ENCODE data around the gene PGLYRP1.

Gene PGLYRP1

DNA sequence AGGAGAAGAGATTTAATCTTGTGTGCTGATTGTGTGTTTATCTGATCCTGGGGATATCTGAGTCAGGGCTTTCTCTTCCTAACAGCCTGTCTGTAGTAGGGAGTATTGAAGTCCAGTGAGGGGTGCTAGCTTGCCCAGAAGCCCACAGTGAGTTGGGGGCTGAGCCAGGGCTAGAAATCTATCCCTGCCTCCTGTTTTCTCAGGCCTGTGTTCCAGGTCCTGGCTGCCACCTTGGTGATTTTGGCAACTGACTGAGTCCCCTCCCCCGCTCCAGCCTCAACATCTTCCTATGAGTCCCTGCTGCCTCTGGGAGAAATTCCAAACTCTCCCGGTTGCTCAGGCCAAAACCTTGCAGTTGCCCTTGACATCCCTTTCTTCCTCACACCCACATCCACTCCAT, 41.5 kb downstream of the PGLYRP1 start:
- H3K27me3 ChIP-seq (ENCODE audit: insufficient read depth, poor library complexity, severe bottlenecking), result no peaks in the 10 kb centered on the region
- no peak for ATAC-seq (ENCODE audit: low read depth)
- TF ChIP-seq CTCF (IDR thresholded peaks at IDR 0.05; ENCODE audit: poor library complexity, severe bottlenecking), result no peak

DNA sequence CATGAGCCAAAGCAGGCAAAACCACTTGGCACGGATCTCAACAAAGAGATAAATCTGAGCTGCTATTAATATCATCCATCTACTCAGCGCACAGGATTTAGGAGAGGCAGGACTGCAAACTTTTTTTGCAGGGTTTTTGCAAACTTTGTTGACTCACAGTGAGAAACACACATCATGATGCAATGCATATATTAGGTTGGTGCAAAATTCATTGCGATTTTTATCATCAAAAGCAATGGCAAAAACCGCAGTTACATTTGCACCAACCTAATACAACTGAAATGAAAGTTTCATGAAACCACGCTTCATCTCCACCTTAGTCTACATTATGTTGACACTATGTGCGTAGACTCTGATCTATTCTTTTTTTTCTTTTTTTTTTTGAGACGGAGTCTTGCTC, 44.7 kb downstream of the PGLYRP1 start:
- H3K27ac ChIP-seq (ENCODE audit: poor library complexity, severe bottlenecking), result no peak overlapping the region
- no peaks in the 10 kb centered on the region for H3K36me3 ChIP-seq (ENCODE audit: low read depth)
- no peaks in the 10 kb centered on the region for H3K9me3 ChIP-seq (ENCODE audit: severe bottlenecking)
- H3K4me1 ChIP-seq (ENCODE audit: insufficient read depth, poor library complexity, severe bottlenecking), result no peaks in the 10 kb centered on the region
- ATAC-seq (ENCODE audit: low read depth) (no peak), DNase-seq (ENCODE audit: low spot score) (no peak)
- H3K27me3 ChIP-seq (ENCODE audit: insufficient read depth, poor library complexity, severe bottlenecking), result peaks cover 5% of the 10 kb centered on the region
- no peak overlapping the region for H3K4me3 ChIP-seq (ENCODE audit: severe bottlenecking)
- TF ChIP-seq CTCF (IDR thresholded peaks at IDR 0.05; ENCODE audit: poor library complexity, severe bottlenecking), result no peak

More for the DNA sequence above, 41.5 kb downstream of the PGLYRP1 start:
- Histone ChIP-seq H3K4me1 (ENCODE audit: insufficient read depth, poor library complexity, severe bottlenecking) (no peaks in the 10 kb centered on the region), H3K9me3 (ENCODE audit: severe bottlenecking) (no peaks in the 10 kb centered on the region), H3K36me3 (ENCODE audit: low read depth) (no peaks in the 10 kb centered on the region), H3K4me3 (ENCODE audit: severe bottlenecking) (no peak overlapping the region), H3K27ac (ENCODE audit: poor library complexity, severe bottlenecking) (no peak overlapping the region)
- DNase-seq (ENCODE audit: low spot score), result no peak

DNA sequence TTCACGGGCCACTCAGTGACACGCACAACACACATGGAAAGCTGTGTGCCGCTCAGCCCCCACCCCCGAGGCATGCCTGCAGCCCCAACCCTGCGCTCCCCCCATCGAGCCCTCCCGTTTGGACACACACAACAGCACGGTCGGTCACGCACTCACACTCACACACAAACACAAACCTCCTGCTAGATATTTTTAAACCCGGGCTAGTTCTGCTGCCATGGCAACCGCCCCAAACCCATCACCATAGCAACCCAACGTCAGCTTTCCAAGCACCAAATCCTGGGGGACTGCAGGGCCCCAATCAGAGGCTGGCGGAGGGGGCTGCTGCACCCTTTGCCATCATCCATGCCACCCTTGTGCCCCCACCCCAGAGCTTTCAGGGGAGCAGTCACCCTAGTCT, 46.7 kb downstream of the PGLYRP1 start:
- ATAC-seq (ENCODE audit: low read depth) (no peak), DNase-seq (ENCODE audit: low spot score) (no peak)
- Histone ChIP-seq H3K4me3 (ENCODE audit: severe bottlenecking) (no peak overlapping the region), H3K27ac (ENCODE audit: poor library complexity, severe bottlenecking) (no peak overlapping the region), H3K9me3 (ENCODE audit: severe bottlenecking) (no peaks in the 10 kb centered on the region), H3K36me3 (ENCODE audit: low read depth) (no peaks in the 10 kb centered on the region), H3K4me1 (ENCODE audit: insufficient read depth, poor library complexity, severe bottlenecking) (no peaks in the 10 kb centered on the region), H3K27me3 (ENCODE audit: insufficient read depth, poor library complexity, severe bottlenecking) (peaks cover 18% of the 10 kb centered on the region)
- TF ChIP-seq CTCF (IDR thresholded peaks at IDR 0.05; ENCODE audit: poor library complexity, severe bottlenecking), result no peak

GRCh38 chr19:45975306-45976070, 47.4 kb downstream of the PGLYRP1 start:
- no peaks in the 10 kb centered on the region for H3K4me1 ChIP-seq (ENCODE audit: insufficient read depth, poor library complexity, severe bottlenecking)
- DNase-seq (ENCODE audit: low spot score) (no peak), ATAC-seq (ENCODE audit: low read depth) (no peak)
- H3K27me3 ChIP-seq (ENCODE audit: insufficient read depth, poor library complexity, severe bottlenecking), result peaks cover 25% of the 10 kb centered on the region
- H3K9me3 ChIP-seq (ENCODE audit: severe bottlenecking), result no peaks in the 10 kb centered on the region
- H3K36me3 ChIP-seq (ENCODE audit: low read depth), result no peaks in the 10 kb centered on the region
- no peak for TF ChIP-seq CTCF (IDR thresholded peaks at IDR 0.05; ENCODE audit: poor library complexity, severe bottlenecking)
- H3K27ac ChIP-seq (ENCODE audit: poor library complexity, severe bottlenecking), result no peak overlapping the region
- no peak overlapping the region for H3K4me3 ChIP-seq (ENCODE audit: severe bottlenecking)

All from RWPE2 (cell line).